ENCODE results near the gene ARMC2. TPM values are rescaled to one million over a fixed set of nuclear protein-coding genes. Genes with fewer than 3 reads are reported as not detected.

The ARMC2 gene
- polyA plus RNA-seq, 2 of the 4 experiments (the other 2 are of a cell fraction): 2.1 to 4.9 TPM

DNA sequence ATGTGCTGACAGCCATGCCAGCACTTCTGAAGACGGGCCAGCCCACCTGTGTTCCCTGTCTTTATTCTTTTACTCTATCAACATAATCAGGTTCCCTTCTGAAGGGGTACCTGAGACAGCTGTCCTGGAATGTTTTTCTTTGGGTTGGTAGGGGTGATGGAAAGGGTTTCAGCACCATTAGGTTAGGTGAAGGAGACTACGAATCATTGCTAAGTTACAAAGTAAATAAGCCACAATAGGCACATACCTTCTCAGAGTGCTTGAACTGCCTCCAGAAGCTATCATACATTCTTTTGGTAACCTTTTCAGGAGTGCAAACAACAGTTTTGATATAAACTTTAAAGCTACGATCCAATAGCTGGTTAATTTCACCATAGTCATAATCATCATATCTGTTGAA, 140.1 kb downstream of the ARMC2 start (continued):
- no peak for TF ChIP-seq FOXS1 (CRISPR knock-in tag; IDR thresholded peaks at IDR 0.05)

DNA sequence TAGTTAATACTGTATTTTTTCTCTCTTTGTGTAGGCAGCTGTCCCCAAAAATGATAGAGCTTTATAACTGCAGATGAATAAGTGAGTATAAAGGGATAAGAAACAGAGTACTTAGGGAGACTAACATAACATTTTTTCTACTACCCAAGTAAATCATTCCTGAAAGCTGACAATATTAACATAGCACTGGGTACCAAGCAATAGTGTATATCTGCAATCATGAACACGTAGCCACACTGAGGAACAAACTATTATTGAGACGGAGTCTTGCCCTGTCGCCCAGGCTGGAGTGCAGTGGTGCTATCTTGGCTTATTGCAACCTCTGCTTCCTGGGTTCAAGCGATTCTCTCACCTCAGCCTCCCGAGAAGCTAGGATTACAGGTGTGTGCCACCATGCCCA, 140.5 kb downstream of the ARMC2 start:
- no peak for TF ChIP-seq RCOR1 (IDR thresholded peaks at IDR 0.05; ENCODE audit: low read depth, low read length)
- no peak for TF ChIP-seq HEYL (CRISPR knock-in tag; IDR thresholded peaks at IDR 0.05)
- no peak for TF ChIP-seq EP300 (IDR thresholded peaks at IDR 0.05)
- no peak for TF ChIP-seq PBX3 (IDR thresholded peaks at IDR 0.05)
- no peak for TF ChIP-seq RAD21 (conservative IDR thresholded peaks at IDR 0.05 in 1 of 2, IDR thresholded peaks at IDR 0.05 in 1 of 2)
- no peak for TF ChIP-seq ATOH8 (CRISPR knock-in tag; IDR thresholded peaks at IDR 0.05; ENCODE audit: low read depth)
- TF ChIP-seq KDM1A (IDR thresholded peaks at IDR 0.05; ENCODE audit: low read depth): no peak
- no peak for TF ChIP-seq PHF8 (IDR thresholded peaks at IDR 0.05; ENCODE audit: borderline replicate concordance, low read depth)
- TF ChIP-seq, protein P1, sequence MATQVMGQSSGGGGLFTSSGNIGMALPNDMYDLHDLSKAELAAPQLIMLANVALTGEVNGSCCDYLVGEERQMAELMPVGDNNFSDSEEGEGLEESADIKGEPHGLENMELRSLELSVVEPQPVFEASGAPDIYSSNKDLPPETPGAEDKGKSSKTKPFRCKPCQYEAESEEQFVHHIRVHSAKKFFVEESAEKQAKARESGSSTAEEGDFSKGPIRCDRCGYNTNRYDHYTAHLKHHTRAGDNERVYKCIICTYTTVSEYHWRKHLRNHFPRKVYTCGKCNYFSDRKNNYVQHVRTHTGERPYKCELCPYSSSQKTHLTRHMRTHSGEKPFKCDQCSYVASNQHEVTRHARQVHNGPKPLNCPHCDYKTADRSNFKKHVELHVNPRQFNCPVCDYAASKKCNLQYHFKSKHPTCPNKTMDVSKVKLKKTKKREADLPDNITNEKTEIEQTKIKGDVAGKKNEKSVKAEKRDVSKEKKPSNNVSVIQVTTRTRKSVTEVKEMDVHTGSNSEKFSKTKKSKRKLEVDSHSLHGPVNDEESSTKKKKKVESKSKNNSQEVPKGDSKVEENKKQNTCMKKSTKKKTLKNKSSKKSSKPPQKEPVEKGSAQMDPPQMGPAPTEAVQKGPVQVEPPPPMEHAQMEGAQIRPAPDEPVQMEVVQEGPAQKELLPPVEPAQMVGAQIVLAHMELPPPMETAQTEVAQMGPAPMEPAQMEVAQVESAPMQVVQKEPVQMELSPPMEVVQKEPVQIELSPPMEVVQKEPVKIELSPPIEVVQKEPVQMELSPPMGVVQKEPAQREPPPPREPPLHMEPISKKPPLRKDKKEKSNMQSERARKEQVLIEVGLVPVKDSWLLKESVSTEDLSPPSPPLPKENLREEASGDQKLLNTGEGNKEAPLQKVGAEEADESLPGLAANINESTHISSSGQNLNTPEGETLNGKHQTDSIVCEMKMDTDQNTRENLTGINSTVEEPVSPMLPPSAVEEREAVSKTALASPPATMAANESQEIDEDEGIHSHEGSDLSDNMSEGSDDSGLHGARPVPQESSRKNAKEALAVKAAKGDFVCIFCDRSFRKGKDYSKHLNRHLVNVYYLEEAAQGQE (IDR thresholded peaks at IDR 0.05): no peak
- no peak for TF ChIP-seq FOSB (CRISPR knock-in tag; IDR thresholded peaks at IDR 0.05)
- no peak for TF ChIP-seq BHLHE40 (IDR thresholded peaks at IDR 0.05; ENCODE audit: low read depth, low read length)
- TF ChIP-seq EHF (CRISPR knock-in tag; IDR thresholded peaks at IDR 0.05): no peak
- POLR2A ChIA-PET: no interaction called here
- H3K4me2 ChIP-seq: no peak overlapping the region
- 84% methylated on average over 5 of the region's 5 CpGs for WGBS (ENCODE audit: missing lambda C conversion rate)
- DNase-seq (ENCODE audit: low read depth in 1 of 2, low spot score in 1 of 2) (no peak), ATAC-seq (no peak), FAIRE-seq (no peak)
- no peak overlapping the region for H3K27ac ChIP-seq
- CTCF ChIA-PET: interaction anchor here (1.0 to 1.1 kb wide), 2 partner anchors 39 to 116 kb away, joined by 3 read pairs; no protein-coding TSS in a partner anchor
- no peak overlapping the region for H3K4me3 ChIP-seq
- H3K9me3 ChIP-seq: no peaks in the 10 kb centered on the region
- H3K4me1 ChIP-seq: no peaks in the 10 kb centered on the region

GRCh38 chr6:108989700-108990099, 141.5 kb downstream of the ARMC2 start:
- no peak for FAIRE-seq
- H3K4me2 ChIP-seq: no peak overlapping the region
- H3K27ac ChIP-seq: no peak overlapping the region
- POLR2A ChIA-PET: no interaction called here
- no peak for TF ChIP-seq HEYL (CRISPR knock-in tag; IDR thresholded peaks at IDR 0.05)
- TF ChIP-seq HMGXB4 (CRISPR knock-in tag; IDR thresholded peaks at IDR 0.05; ENCODE audit: borderline replicate concordance): no peak
- TF ChIP-seq CBX8 (IDR thresholded peaks at IDR 0.05): no peak
- TF ChIP-seq RNF2 (IDR thresholded peaks at IDR 0.05; ENCODE audit: borderline replicate concordance, low read depth): no peak
- TF ChIP-seq CBX2 (IDR thresholded peaks at IDR 0.05; ENCODE audit: borderline replicate concordance, low read depth): no peak
- TF ChIP-seq TFCP2L1 (CRISPR knock-in tag; IDR thresholded peaks at IDR 0.05): no peak
- TF ChIP-seq ELK1 (IDR thresholded peaks at IDR 0.05; ENCODE audit: low read depth, low read length): no peak
- CTCF ChIA-PET: no interaction called here
- H3K4me1 ChIP-seq: no peaks in the 10 kb centered on the region
- no peak for ATAC-seq
- no peaks in the 10 kb centered on the region for H3K9me3 ChIP-seq
- no peak for DNase-seq (ENCODE audit: low read depth in 1 of 2, low spot score in 1 of 2)
- WGBS (ENCODE audit: missing lambda C conversion rate): 94% methylated on average over 3 of the region's 3 CpGs
- H3K4me3 ChIP-seq: no peak overlapping the region
